Thymus (tissue), 11 donors: ENCODE data around the gene SLCO3A1. TPM values are rescaled to one million over a fixed set of nuclear protein-coding genes. Genes with fewer than 3 reads are reported as not detected.
A peak's percentile ranks its signal among the peaks of the same experiment; 100 is the strongest.

Experiments used
- DNase-seq, 9 donors: peaks; one replicate each; pipeline ENCODE4 v3.0.0-alpha.2; 2013; ENCODE audit warnings: low spot score in 9 of 9, low read depth in 6 of 9, missing footprints in 1 of 9
- H3K27ac ChIP-seq, 2 donors: one replicate each; pipeline ENCODE4 v1.5.1; 2013; ENCODE audit warnings: control low read depth in 1 of 2, low read depth in 1 of 2, low read length in 1 of 2, mild to moderate bottlenecking in 1 of 2, moderate library complexity in 1 of 2
- H3K27me3 ChIP-seq, 2 donors: one replicate each; pipeline ENCODE4 v1.5.1; 2013; ENCODE audit warnings: low read length in 1 of 2; ENCODE audit not compliant: control insufficient read depth in 2 of 2, insufficient read depth in 1 of 2
- H3K36me3 ChIP-seq, 2 donors: one replicate each; pipeline ENCODE4 v1.5.1; 2013; ENCODE audit warnings: low read length in 1 of 2, mild to moderate bottlenecking in 1 of 2, moderate library complexity in 1 of 2; ENCODE audit not compliant: control insufficient read depth in 2 of 2, insufficient read depth in 2 of 2
- H3K4me1 ChIP-seq, 2 donors: one replicate each; pipeline ENCODE4 v1.5.1; 2013; ENCODE audit warnings: low read length in 2 of 2; ENCODE audit not compliant: control insufficient read depth in 2 of 2, insufficient read depth in 2 of 2
- H3K4me3 ChIP-seq, 2 donors: one replicate each; pipeline ENCODE4 v1.5.1; 2013; ENCODE audit warnings: low read length in 2 of 2, control low read depth in 1 of 2, mild to moderate bottlenecking in 1 of 2
- H3K9me3 ChIP-seq, 2 donors: one replicate each; pipeline ENCODE4 v1.5.1; 2013; ENCODE audit warnings: low read length in 1 of 2, mild to moderate bottlenecking in 1 of 2; ENCODE audit not compliant: control insufficient read depth in 2 of 2, insufficient read depth in 1 of 2
- WGBS: extraction: QIAGEN DNeasy Blood & Tissue Kit; methylation state at CpG from one replicate; pipeline ENCODE4 v1.1.7; 2013; 5-methylcytosine and 5-hydroxymethylcytosine counted together
- polyA plus RNA-seq: library from polyadenylated mRNA; stranded (reverse); fragments of 200-250 nt; gene quantifications from one replicate; pipeline ENCODE4 v1.2.3, GENCODE V29; 2013
- total RNA-seq: library from RNA; stranded (reverse); fragments of 120-200 nt; gene quantifications from one replicate; pipeline ENCODE4 v1.2.4, GENCODE V29; 2013
- donor health status: healthy.

The SLCO3A1 gene
- total and polyA plus RNA-seq, 2 donors = 1.6 to 7.9 TPM

GRCh38 chr15:91892436-91892835, 38.9 kb downstream of the SLCO3A1 start:
- H3K4me3 ChIP-seq = no peak overlapping the region
- DNase-seq = no peak
- no peaks in the 10 kb centered on the region for H3K27me3 ChIP-seq
- no peaks in the 10 kb centered on the region for H3K4me1 ChIP-seq
- no peaks in the 10 kb centered on the region for H3K36me3 ChIP-seq
- H3K27ac ChIP-seq = no peak overlapping the region
- H3K9me3 ChIP-seq = no peaks in the 10 kb centered on the region
- 95% methylated on average over 5 of the region's 5 CpGs for WGBS

- no peaks in the 10 kb centered on the region for H3K4me1 ChIP-seq
- 93% methylated on average over 5 of the region's 5 CpGs for WGBS
- H3K27me3 ChIP-seq = no peaks in the 10 kb centered on the region
- no peak overlapping the region for H3K27ac ChIP-seq
- no peaks in the 10 kb centered on the region for H3K36me3 ChIP-seq
- DNase-seq = no peak
- H3K9me3 ChIP-seq = no peaks in the 10 kb centered on the region
- H3K4me3 ChIP-seq = no peak overlapping the region
These were observed 41.1 kb downstream of the SLCO3A1 start for GRCh38 chr15:91894606-91895005.

- Histone ChIP-seq H3K27ac (no peak overlapping the region), H3K9me3 (no peaks in the 10 kb centered on the region), H3K4me1 (no peaks in the 10 kb centered on the region), H3K36me3 (no peaks in the 10 kb centered on the region), H3K4me3 (no peak overlapping the region), H3K27me3 (no peaks in the 10 kb centered on the region)
- no peak for DNase-seq
- WGBS = 99% methylated on average over 1 of the region's 1 CpG
These were observed 41.5 kb downstream of the SLCO3A1 start for GRCh38 chr15:91895051-91895450.

- H3K27ac ChIP-seq = no peak overlapping the region
- no peaks in the 10 kb centered on the region for H3K9me3 ChIP-seq
- no peak for DNase-seq
- 97% methylated on average over 5 of the region's 5 CpGs for WGBS
- no peaks in the 10 kb centered on the region for H3K36me3 ChIP-seq
- H3K4me1 ChIP-seq = no peaks in the 10 kb centered on the region
- no peaks in the 10 kb centered on the region for H3K27me3 ChIP-seq
- no peak overlapping the region for H3K4me3 ChIP-seq
These were observed 43.0 kb downstream of the SLCO3A1 start for GRCh38 chr15:91896341-91897055.

- DNase-seq = peak in 1 of 9 donors; percentile 25
- no peaks in the 10 kb centered on the region for H3K9me3 ChIP-seq
- H3K36me3 ChIP-seq = no peaks in the 10 kb centered on the region
- H3K4me3 ChIP-seq = no peak overlapping the region
- no peaks in the 10 kb centered on the region for H3K27me3 ChIP-seq
- no peaks in the 10 kb centered on the region for H3K4me1 ChIP-seq
- WGBS = 91% methylated on average over 14 of the region's 14 CpGs
- H3K27ac ChIP-seq = peak overlapping the region in 1 of 2 donors; percentile 10
These were observed 44.3 kb downstream of the SLCO3A1 start for GRCh38 chr15:91897585-91898372.

GRCh38 chr15:91898843-91899242, 45.3 kb downstream of the SLCO3A1 start:
- Histone ChIP-seq H3K36me3 (no peaks in the 10 kb centered on the region), H3K9me3 (no peaks in the 10 kb centered on the region), H3K4me3 (no peak overlapping the region), H3K4me1 (no peaks in the 10 kb centered on the region), H3K27ac (no peak overlapping the region), H3K27me3 (no peaks in the 10 kb centered on the region)
- DNase-seq = no peak
- 98% methylated on average over 3 of the region's 3 CpGs for WGBS

- Histone ChIP-seq H3K27me3 (no peaks in the 10 kb centered on the region), H3K4me3 (no peak overlapping the region), H3K9me3 (no peaks in the 10 kb centered on the region), H3K36me3 (no peaks in the 10 kb centered on the region), H3K4me1 (peaks cover 0 to 18% of the 10 kb centered on the region in 2 donors), H3K27ac (no peak overlapping the region)
- DNase-seq = no peak
- 94% methylated on average over 1 of the region's 1 CpG for WGBS
These were observed 51.4 kb downstream of the SLCO3A1 start for GRCh38 chr15:91904942-91905341.

- no peak overlapping the region for H3K27ac ChIP-seq
- DNase-seq = no peak
- no peaks in the 10 kb centered on the region for H3K36me3 ChIP-seq
- 96% methylated on average over 3 of the region's 3 CpGs for WGBS
- H3K4me3 ChIP-seq = no peak overlapping the region
- H3K9me3 ChIP-seq = no peaks in the 10 kb centered on the region
- peaks cover 0 to 33% of the 10 kb centered on the region in 2 donors for H3K4me1 ChIP-seq
- no peaks in the 10 kb centered on the region for H3K27me3 ChIP-seq
These were observed 54.9 kb downstream of the SLCO3A1 start for GRCh38 chr15:91908391-91908790.

- no peaks in the 10 kb centered on the region for H3K36me3 ChIP-seq
- H3K4me3 ChIP-seq = no peak overlapping the region
- H3K9me3 ChIP-seq = no peaks in the 10 kb centered on the region
- no peaks in the 10 kb centered on the region for H3K27me3 ChIP-seq
- peaks cover 0 to 33% of the 10 kb centered on the region in 2 donors for H3K4me1 ChIP-seq
- DNase-seq = no peak
- WGBS = 98% methylated on average over 2 of the region's 2 CpGs
- no peak overlapping the region for H3K27ac ChIP-seq
These were observed 55.6 kb downstream of the SLCO3A1 start for GRCh38 chr15:91909111-91909510.
